Measurements from ENCODE around the gene CNR2. TPM values are rescaled to one million over a fixed set of nuclear protein-coding genes. Genes with fewer than 3 reads are reported as not detected.
A peak's percentile ranks its signal among the peaks of the same experiment; 100 is the strongest.
"Not testable (repeated sequence)": the region's sequence is repeated elsewhere in the genome, so short reads cannot be mapped to it uniquely, and the experiment has no call there.

The CNR2 gene
- total RNA-seq, 4 donors from 2014 or later: not detected

- peak in 1 of 2 donors; percentile 13 for DNase-seq (ENCODE audit: low spot score in 2 of 2)
- 92% methylated on average over 5 of the region's 5 CpGs for WGBS, 2 donors
- H3K4me3 ChIP-seq (ENCODE audit: low read depth, poor library complexity, severe bottlenecking): no peak overlapping the region
- intact Hi-C loops (cut with DNase I; ENCODE audit: low total_unique reads): no loop called here
- TF ChIP-seq POLR2A (IDR thresholded peaks at IDR 0.05): no peak
- TF ChIP-seq, protein P1, sequence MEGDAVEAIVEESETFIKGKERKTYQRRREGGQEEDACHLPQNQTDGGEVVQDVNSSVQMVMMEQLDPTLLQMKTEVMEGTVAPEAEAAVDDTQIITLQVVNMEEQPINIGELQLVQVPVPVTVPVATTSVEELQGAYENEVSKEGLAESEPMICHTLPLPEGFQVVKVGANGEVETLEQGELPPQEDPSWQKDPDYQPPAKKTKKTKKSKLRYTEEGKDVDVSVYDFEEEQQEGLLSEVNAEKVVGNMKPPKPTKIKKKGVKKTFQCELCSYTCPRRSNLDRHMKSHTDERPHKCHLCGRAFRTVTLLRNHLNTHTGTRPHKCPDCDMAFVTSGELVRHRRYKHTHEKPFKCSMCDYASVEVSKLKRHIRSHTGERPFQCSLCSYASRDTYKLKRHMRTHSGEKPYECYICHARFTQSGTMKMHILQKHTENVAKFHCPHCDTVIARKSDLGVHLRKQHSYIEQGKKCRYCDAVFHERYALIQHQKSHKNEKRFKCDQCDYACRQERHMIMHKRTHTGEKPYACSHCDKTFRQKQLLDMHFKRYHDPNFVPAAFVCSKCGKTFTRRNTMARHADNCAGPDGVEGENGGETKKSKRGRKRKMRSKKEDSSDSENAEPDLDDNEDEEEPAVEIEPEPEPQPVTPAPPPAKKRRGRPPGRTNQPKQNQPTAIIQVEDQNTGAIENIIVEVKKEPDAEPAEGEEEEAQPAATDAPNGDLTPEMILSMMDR (IDR thresholded peaks at IDR 0.05): no peak
These were observed 69.5 kb downstream of the CNR2 start for GRCh38 chr1:23843644-23844043.

DNA sequence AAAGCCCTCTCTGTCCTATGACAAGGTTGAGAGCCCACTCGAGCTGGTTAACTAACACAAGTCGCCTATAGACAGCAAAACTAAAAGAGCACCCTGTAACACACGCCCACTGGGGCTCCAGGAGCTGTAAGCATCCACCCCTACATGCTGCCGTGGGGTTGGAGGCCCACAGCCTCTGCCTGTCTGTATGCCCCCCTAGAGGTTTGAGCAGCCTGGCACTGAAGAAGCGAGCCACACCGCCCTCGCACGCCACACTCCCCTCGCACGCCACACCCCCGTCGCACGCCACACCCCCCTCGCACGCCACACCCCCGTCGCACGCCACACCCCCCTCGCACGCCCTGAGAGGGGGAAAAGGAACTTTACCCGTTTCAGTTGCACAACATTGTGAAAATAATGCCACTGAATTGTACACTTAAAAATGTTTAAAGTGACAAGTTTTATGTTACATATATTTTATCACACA is 74.7 kb downstream of the CNR2 start:
- H3K4me3 ChIP-seq (ENCODE audit: low read depth, poor library complexity, severe bottlenecking): no peak overlapping the region
- intact Hi-C loops (cut with DNase I; ENCODE audit: low total_unique reads): no loop called here
- 0% methylated on average over 21 of the region's 21 CpGs for WGBS, 2 donors
- peak; percentile 40 to 94 for DNase-seq (ENCODE audit: low spot score in 2 of 2)
- TF ChIP-seq, protein P1 (IDR thresholded peaks at IDR 0.05): no peak
- TF ChIP-seq POLR2A (IDR thresholded peaks at IDR 0.05): no peak

DNA sequence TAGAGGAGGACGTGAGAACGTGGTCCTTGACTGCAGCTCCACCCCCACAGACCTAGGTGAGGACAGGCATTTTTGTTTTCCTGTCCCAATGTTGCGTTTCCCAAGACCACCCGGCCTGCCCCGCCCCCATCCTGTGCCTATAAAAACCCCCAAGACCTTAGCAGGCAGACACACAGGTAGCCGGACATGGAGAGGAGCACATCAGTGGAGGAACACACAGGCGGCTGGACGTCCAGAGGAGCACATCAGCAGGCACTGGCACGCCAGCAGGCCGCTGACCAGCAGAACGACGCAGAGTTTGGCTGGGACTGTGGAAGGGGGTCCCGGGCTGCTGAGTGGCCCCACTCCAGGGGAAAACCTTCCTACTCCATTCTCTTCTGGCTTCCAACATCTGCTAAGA is 75.3 kb downstream of the CNR2 start:
- no peak overlapping the region for H3K4me3 ChIP-seq (ENCODE audit: low read depth, poor library complexity, severe bottlenecking)
- intact Hi-C loops (cut with DNase I; ENCODE audit: low total_unique reads): no loop called here
- no peak for TF ChIP-seq POLR2A (IDR thresholded peaks at IDR 0.05)
- TF ChIP-seq, protein P1 (IDR thresholded peaks at IDR 0.05): no peak
- whole genome bisulfite sequencing, 2 donors: 15 to 18% methylated on average over 6 to 13 of the region's 13 CpGs
- peak in 1 of 2 donors; percentile 85 for DNase-seq (ENCODE audit: low spot score in 2 of 2)

- intact Hi-C loops (cut with DNase I; ENCODE audit: low total_unique reads): no loop called here
- 66 to 69% methylated on average over 3 of the region's 3 CpGs for WGBS, 2 donors
- H3K4me3 ChIP-seq (ENCODE audit: low read depth, poor library complexity, severe bottlenecking): no peak overlapping the region
- TF ChIP-seq, protein P1 (IDR thresholded peaks at IDR 0.05): no peak
- TF ChIP-seq POLR2A (IDR thresholded peaks at IDR 0.05): no peak
- DNase-seq (ENCODE audit: low spot score in 2 of 2): no peak
These were observed 77.1 kb downstream of the CNR2 start for GRCh38 chr1:23836037-23836436.

DNA sequence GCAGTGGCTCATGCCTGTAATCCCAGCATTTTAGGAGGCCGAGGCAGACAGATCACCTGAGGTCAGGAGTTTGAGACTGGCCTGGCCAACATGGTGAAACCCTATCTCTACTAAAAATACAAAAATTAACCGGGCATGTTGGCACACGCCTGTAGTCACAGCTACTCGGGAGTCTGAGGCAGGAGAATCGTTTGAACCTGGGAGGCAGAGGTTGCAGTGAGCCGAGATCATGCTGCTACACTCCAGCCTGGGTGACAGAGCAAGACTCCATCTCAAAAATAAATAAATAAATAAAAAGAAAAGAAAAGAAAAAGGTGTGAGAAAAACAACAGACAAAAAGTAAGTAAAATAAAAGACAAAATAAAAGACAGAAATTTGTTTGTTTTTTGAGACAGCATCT is 79.0 kb downstream of the CNR2 start:
- intact Hi-C loops (cut with DNase I; ENCODE audit: low total_unique reads); DNase-seq (ENCODE audit: low spot score in 2 of 2); H3K4me3 ChIP-seq (ENCODE audit: low read depth, poor library complexity, severe bottlenecking): not testable (repeated sequence)
- 58 to 59% methylated on average over 6 of the region's 6 CpGs for WGBS, 2 donors

GRCh38 chr1:23827717-23828116 is 85.4 kb downstream of the CNR2 start:
- intact Hi-C loops (cut with DNase I; ENCODE audit: low total_unique reads): no loop called here
- no peak for DNase-seq (ENCODE audit: low spot score in 2 of 2)
- TF ChIP-seq POLR2A (IDR thresholded peaks at IDR 0.05): no peak
- TF ChIP-seq, protein P1 (IDR thresholded peaks at IDR 0.05): no peak
- H3K4me3 ChIP-seq (ENCODE audit: low read depth, poor library complexity, severe bottlenecking): no peak overlapping the region
- WGBS, 2 donors: 65 to 83% methylated on average over 1 of the region's 1 CpG

- intact Hi-C loops (cut with DNase I; ENCODE audit: low total_unique reads); DNase-seq (ENCODE audit: low spot score in 2 of 2); H3K4me3 ChIP-seq (ENCODE audit: low read depth, poor library complexity, severe bottlenecking): not testable (repeated sequence)
- WGBS, 2 donors: 96% methylated on average over 13 of the region's 13 CpGs
These were observed 86.6 kb downstream of the CNR2 start for GRCh38 chr1:23826590-23826989.

Data from lower leg skin (tissue), 4 donors.